OCI-LY1 (cell line): ENCODE data around the gene CCDC33.

Source experiments
- H2AFZ ChIP-seq: fragments of 200-600 bp; sonication (generic), shearing (Covaris generic); 2 replicates; pipeline ENCODE4 v1.6.0; 2014; ENCODE audit warnings: antibody characterized with exemption, mild to moderate bottlenecking, low read length
- H3F3A ChIP-seq: fragments of 200-600 bp; sonication (generic), shearing (Covaris generic); 2 replicates; pipeline ENCODE4 v1.6.0; 2014; ENCODE audit warnings: mild to moderate bottlenecking, antibody characterized with exemption, low read length, moderate library complexity; ENCODE audit not compliant: insufficient read depth
- H3K27ac ChIP-seq: fragments of 200-600 bp; sonication (generic); 2 replicates; pipeline ENCODE4 v1.5.1; 2014; ENCODE audit warnings: low read length, mixed run types, mild to moderate bottlenecking, low read depth; ENCODE audit not compliant: poor library complexity, severe bottlenecking
- H3K27me3 ChIP-seq: fragments of 200-600 bp; sonication (generic); 2 replicates; pipeline ENCODE4 v1.6.0; 2014; ENCODE audit warnings: antibody characterized with exemption, mild to moderate bottlenecking, low read length, moderate library complexity; ENCODE audit not compliant: insufficient read depth
- H3K36me3 ChIP-seq: fragments of 200-600 bp; sonication (generic); 2 replicates; pipeline ENCODE4 v1.6.1; 2014; ENCODE audit warnings: mild to moderate bottlenecking, antibody characterized with exemption, low read length, moderate library complexity, mixed read lengths; ENCODE audit not compliant: insufficient read depth
- H3K4me1 ChIP-seq: fragments of 200-600 bp; sonication (generic); 2 replicates; pipeline ENCODE4 v1.5.1; 2014; ENCODE audit warnings: mild to moderate bottlenecking, low read length, moderate library complexity; ENCODE audit not compliant: insufficient read depth, severe bottlenecking
- H3K4me2 ChIP-seq: fragments of 200-600 bp; sonication (generic), shearing (Covaris generic); 2 replicates; pipeline ENCODE4 v1.6.1; 2014; ENCODE audit warnings: low read length
- H3K4me3 ChIP-seq: fragments of 200-600 bp; sonication (generic); 2 replicates; pipeline ENCODE4 v1.5.1; 2014; ENCODE audit warnings: low read length, low read depth, mild to moderate bottlenecking, mixed read lengths; ENCODE audit not compliant: poor library complexity, severe bottlenecking
- H3K79me2 ChIP-seq: fragments of 200-600 bp; shearing (Covaris generic); 2 replicates; pipeline ENCODE4 v1.6.1; 2016; ENCODE audit warnings: mixed run types, low read length, mixed read lengths; ENCODE audit not compliant: insufficient read depth
- H3K9ac ChIP-seq: fragments of 200-600 bp; sonication (generic), shearing (Covaris generic); 2 replicates; pipeline ENCODE4 v1.6.1; 2014; ENCODE audit warnings: mild to moderate bottlenecking, low read length, mixed read lengths
- H3K9me2 ChIP-seq: fragments of 200-600 bp; sonication (generic), shearing (Covaris generic); 2 replicates; pipeline ENCODE4 v1.6.1; 2014; ENCODE audit warnings: low read depth, mild to moderate bottlenecking, low read length, mixed read lengths
- H3K9me3 ChIP-seq: fragments of 200-600 bp; shearing (Covaris generic); 2 replicates; pipeline ENCODE4 v1.6.1; 2014; ENCODE audit warnings: low read length, mixed read lengths
- H4K20me1 ChIP-seq: fragments of 200-600 bp; sonication (generic), shearing (Covaris generic); 2 replicates; pipeline ENCODE4 v1.6.0; 2016; ENCODE audit warnings: mild to moderate bottlenecking, low read length; ENCODE audit not compliant: insufficient read depth
- EZH2 ChIP-seq: fragments of 200-600 bp; sonication (generic), shearing (Covaris generic); IDR thresholded peaks from 2 replicates; pipeline ENCODE4 v1.8.0; 2017; ENCODE audit warnings: borderline replicate concordance, mixed run types, mild to moderate bottlenecking, antibody characterized with exemption, low read length, moderate library complexity, mixed read lengths
- TF ChIP-seq, protein P1 (sequence below): fragments of 200-600 bp; sonication (generic), shearing (Covaris generic); IDR thresholded peaks from 2 replicates; pipeline ENCODE4 v1.5.1; 2017; ENCODE audit warnings: mild to moderate bottlenecking, antibody characterized with exemption, low read length, moderate library complexity, mixed read lengths

Gene CCDC33

DNA sequence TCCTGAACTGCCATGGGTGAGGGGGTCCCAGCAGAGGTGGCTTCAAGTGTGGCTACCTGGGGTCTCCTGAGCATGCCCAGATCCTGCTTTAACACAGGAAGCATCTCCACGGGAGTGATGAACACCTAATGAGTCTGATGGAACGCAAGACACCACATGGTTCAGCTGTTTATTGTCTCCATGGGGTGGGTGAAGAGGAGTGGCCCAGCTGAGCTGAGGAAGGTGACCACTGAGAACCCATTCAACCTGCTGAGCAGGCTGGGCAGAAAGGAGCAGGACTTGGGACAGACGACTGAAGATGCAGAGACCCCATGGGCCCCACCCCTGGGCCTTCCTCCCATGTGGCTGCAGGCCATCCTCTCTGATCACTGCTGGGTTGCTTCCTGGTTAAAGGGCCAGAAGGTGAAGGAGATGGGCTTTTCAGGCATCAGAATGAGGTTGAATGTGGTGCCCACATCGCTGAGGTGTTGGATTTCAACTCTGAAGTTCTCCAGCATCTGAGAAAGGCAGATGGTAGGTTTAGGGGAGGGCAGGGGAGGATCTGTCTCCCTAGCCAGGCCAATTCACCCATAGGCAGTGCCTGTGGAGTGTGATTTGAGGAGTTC is 101.6 kb downstream of the CCDC33 start:
- Histone ChIP-seq H3K4me1 (no peaks in the 10 kb centered on the region), H4K20me1 (no peaks in the 10 kb centered on the region), H3K79me2 (no peaks in the 10 kb centered on the region), H3F3A (no peaks in the 10 kb centered on the region), H3K9ac (no peak overlapping the region), H3K36me3 (no peaks in the 10 kb centered on the region), H3K27ac (no peak overlapping the region), H3K27me3 (peaks cover 7% of the 10 kb centered on the region; the same call in 1 of the 2 replicates), H2AFZ (no peak overlapping the region), H3K9me3 (no peaks in the 10 kb centered on the region), H3K9me2 (no peaks in the 10 kb centered on the region), H3K4me2 (no peak overlapping the region), H3K4me3 (no peak overlapping the region)
- TF ChIP-seq, protein P1, sequence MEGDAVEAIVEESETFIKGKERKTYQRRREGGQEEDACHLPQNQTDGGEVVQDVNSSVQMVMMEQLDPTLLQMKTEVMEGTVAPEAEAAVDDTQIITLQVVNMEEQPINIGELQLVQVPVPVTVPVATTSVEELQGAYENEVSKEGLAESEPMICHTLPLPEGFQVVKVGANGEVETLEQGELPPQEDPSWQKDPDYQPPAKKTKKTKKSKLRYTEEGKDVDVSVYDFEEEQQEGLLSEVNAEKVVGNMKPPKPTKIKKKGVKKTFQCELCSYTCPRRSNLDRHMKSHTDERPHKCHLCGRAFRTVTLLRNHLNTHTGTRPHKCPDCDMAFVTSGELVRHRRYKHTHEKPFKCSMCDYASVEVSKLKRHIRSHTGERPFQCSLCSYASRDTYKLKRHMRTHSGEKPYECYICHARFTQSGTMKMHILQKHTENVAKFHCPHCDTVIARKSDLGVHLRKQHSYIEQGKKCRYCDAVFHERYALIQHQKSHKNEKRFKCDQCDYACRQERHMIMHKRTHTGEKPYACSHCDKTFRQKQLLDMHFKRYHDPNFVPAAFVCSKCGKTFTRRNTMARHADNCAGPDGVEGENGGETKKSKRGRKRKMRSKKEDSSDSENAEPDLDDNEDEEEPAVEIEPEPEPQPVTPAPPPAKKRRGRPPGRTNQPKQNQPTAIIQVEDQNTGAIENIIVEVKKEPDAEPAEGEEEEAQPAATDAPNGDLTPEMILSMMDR, result no peak
- TF ChIP-seq EZH2, result no peak

DNA sequence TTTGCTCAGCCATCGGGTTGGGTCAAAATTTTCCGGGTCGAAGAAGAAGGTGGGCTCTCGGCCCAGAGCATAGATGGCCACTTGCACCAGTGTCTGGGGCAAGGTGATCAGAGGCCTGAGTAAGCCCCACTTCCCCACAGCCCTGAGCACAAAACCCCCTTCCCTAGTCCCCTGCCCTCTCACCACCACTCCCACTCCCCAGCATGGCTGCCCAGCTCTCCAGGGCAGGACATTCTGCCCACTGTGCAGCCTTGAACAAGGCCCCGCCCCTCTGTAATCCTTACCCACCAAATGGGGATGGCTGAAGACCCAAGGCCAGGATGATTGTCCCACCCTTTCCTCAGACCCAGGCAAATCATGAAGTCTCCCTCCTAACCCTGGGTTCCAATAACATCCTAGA is 102.5 kb downstream of the CCDC33 start:
- H3K27me3 ChIP-seq, result peaks cover 7% of the 10 kb centered on the region; the same call in 1 of the 2 replicates
- H4K20me1 ChIP-seq, result no peaks in the 10 kb centered on the region
- no peaks in the 10 kb centered on the region for H3K36me3 ChIP-seq
- no peaks in the 10 kb centered on the region for H3K79me2 ChIP-seq
- H3K9ac ChIP-seq, result no peak overlapping the region
- no peaks in the 10 kb centered on the region for H3K9me2 ChIP-seq
- no peaks in the 10 kb centered on the region for H3F3A ChIP-seq
- no peak overlapping the region for H3K4me2 ChIP-seq
- no peak overlapping the region for H3K27ac ChIP-seq
- no peaks in the 10 kb centered on the region for H3K4me1 ChIP-seq
- H3K4me3 ChIP-seq, result no peak overlapping the region
- TF ChIP-seq, protein P1, result no peak
- TF ChIP-seq EZH2, result no peak
- no peaks in the 10 kb centered on the region for H3K9me3 ChIP-seq
- no peak overlapping the region for H2AFZ ChIP-seq

DNA sequence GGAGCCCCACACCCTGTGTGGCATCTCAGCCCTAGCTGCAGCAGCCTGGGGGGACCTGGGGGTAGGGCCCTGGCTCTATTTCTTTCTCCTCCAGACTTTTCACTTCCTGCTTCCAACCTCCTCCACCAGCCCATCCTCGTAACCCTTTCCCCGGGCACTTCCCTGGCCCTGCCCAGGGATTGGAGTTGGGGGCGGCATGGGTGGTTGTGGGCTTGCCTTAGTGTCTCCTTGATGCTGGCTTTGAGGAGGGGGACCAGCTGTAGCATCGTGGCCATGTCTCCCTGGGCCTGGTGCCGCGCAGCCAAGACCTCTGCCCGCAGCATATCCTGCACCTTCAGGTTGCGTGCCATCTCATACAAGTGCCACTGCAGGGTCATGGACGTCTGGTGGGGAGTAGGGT is 103.2 kb downstream of the CCDC33 start:
- no peaks in the 10 kb centered on the region for H3K9me2 ChIP-seq
- H3K9me3 ChIP-seq, result no peaks in the 10 kb centered on the region
- H3K4me2 ChIP-seq, result no peak overlapping the region
- H3K4me3 ChIP-seq, result no peak overlapping the region
- H3F3A ChIP-seq, result no peaks in the 10 kb centered on the region
- no peaks in the 10 kb centered on the region for H3K79me2 ChIP-seq
- no peak overlapping the region for H2AFZ ChIP-seq
- H3K36me3 ChIP-seq, result no peaks in the 10 kb centered on the region
- H3K4me1 ChIP-seq, result no peaks in the 10 kb centered on the region
- H3K27ac ChIP-seq, result no peak overlapping the region
- TF ChIP-seq, protein P1, result no peak
- TF ChIP-seq EZH2, result no peak
- no peak overlapping the region for H3K9ac ChIP-seq
- H4K20me1 ChIP-seq, result no peaks in the 10 kb centered on the region
- H3K27me3 ChIP-seq, result peaks cover 7% of the 10 kb centered on the region; the same call in 1 of the 2 replicates
